Activated effector memory CD4-positive, alpha-beta T cell treated with anti-CD3 and anti-CD28 coated beads, Interleukin-2, amount 50 U/mL, for 16 hours (primary cell): ENCODE measurements around the gene GPX5.
"Not testable (repeated sequence)": the region's sequence is repeated elsewhere in the genome, so short reads cannot be mapped to it uniquely, and the experiment has no call there.

ENCODE experiments used
- DNase-seq: peaks from one replicate; pipeline ENCODE4 v3.0.0-alpha.2; 2020

Gene GPX5

GRCh38 chr6:28515676-28516075, 10.0 kb upstream of the GPX5 start, which contains the start of gene GPX6:
TSS of gene GPX6 (minus strand) at chr6:28515793. CDS start at chr6:28515743, 50 bp downstream.
- DNase-seq: no peak

- DNase-seq: no peak
Observed at GRCh38 chr6:28517964-28518363, 7.7 kb upstream of the GPX5 start.

GRCh38 chr6:28522594-28523240, 3.0 kb upstream of the GPX5 start:
- DNase-seq: no peak

GRCh38 chr6:28523241-28523622, 2.4 kb upstream of the GPX5 start:
- DNase-seq: peak; percentile 73

- no peak for DNase-seq
Observed at GRCh38 chr6:28530777-28531176, 5.1 kb downstream of the GPX5 start.

- DNase-seq: no peak
Observed at GRCh38 chr6:28531479-28532128, 5.9 kb downstream of the GPX5 start.

GRCh38 chr6:28534306-28534705, 8.6 kb downstream of the GPX5 start:
- DNase-seq: no peak

- DNase-seq: no peak
Observed at GRCh38 chr6:28534875-28535274, 9.2 kb downstream of the GPX5 start.

GRCh38 chr6:28537065-28537464, 11.4 kb downstream of the GPX5 start:
- DNase-seq: no peak

GRCh38 chr6:28537509-28538140, 11.9 kb downstream of the GPX5 start:
- DNase-seq: no peak

GRCh38 chr6:28541996-28542395, 16.3 kb downstream of the GPX5 start:
- DNase-seq: no peak

- DNase-seq: peak; percentile 82
Observed at GRCh38 chr6:28542440-28543296, 17.0 kb downstream of the GPX5 start.

- DNase-seq: peak; percentile 65
Observed at GRCh38 chr6:28543651-28544610, 18.2 kb downstream of the GPX5 start.

GRCh38 chr6:28545955-28546354, 20.3 kb downstream of the GPX5 start:
- no peak for DNase-seq

- DNase-seq: not testable (repeated sequence)
Observed at GRCh38 chr6:28547003-28547402, 21.3 kb downstream of the GPX5 start.

GRCh38 chr6:28551891-28552666, 26.4 kb downstream of the GPX5 start:
- DNase-seq: no peak

- DNase-seq: no peak
Observed at GRCh38 chr6:28553384-28553985, 27.8 kb downstream of the GPX5 start.

- no peak for DNase-seq
Observed at GRCh38 chr6:28553986-28554881, 28.6 kb downstream of the GPX5 start.

- no peak for DNase-seq
Observed at GRCh38 chr6:28555136-28555535, 29.5 kb downstream of the GPX5 start.

GRCh38 chr6:28558629-28559028, 32.9 kb downstream of the GPX5 start:
- no peak for DNase-seq
